GM19025 (cell line): ENCODE data around the gene SPRY1.

Experiments used
- ATAC-seq: cut with Tn5 transposase; IDR thresholded peaks from one replicate; pipeline ENCODE4 v1.9.1; 2021; ENCODE audit warnings: mild to moderate bottlenecking, low read depth, moderate library complexity; ENCODE audit not compliant: unreplicated experiment

The SPRY1 gene

GRCh38 chr4:123378794-123379193, 17.8 kb upstream of the SPRY1 start:
- no peak for ATAC-seq

- no peak for ATAC-seq
These were observed 17.2 kb upstream of the SPRY1 start for GRCh38 chr4:123379392-123379791.

GRCh38 chr4:123380728-123381716, 15.6 kb upstream of the SPRY1 start:
- ATAC-seq = peak; percentile 76

GRCh38 chr4:123381996-123382395, 14.6 kb upstream of the SPRY1 start:
- ATAC-seq = no peak

- ATAC-seq = no peak
These were observed 13.0 kb upstream of the SPRY1 start for GRCh38 chr4:123383566-123383965.

- ATAC-seq = no peak
These were observed 10.0 kb upstream of the SPRY1 start for GRCh38 chr4:123386609-123387008.

GRCh38 chr4:123390846-123391456, 5.6 kb upstream of the SPRY1 start:
- no peak for ATAC-seq

GRCh38 chr4:123393721-123394120, 2.9 kb upstream of the SPRY1 start:
- ATAC-seq = no peak

- ATAC-seq = peak; percentile 4
These were observed 810 bp downstream of the SPRY1 start for GRCh38 chr4:123397144-123398065.

- ATAC-seq = peak; percentile 69
These were observed 1.7 kb downstream of the SPRY1 start for GRCh38 chr4:123398066-123398852.

- peak; percentile 1 for ATAC-seq
These were observed 2.4 kb downstream of the SPRY1 start for GRCh38 chr4:123398853-123399626.

- ATAC-seq = no peak
These were observed 3.2 kb downstream of the SPRY1 start for GRCh38 chr4:123399627-123400358.

- ATAC-seq = no peak
These were observed 4.9 kb downstream of the SPRY1 start for GRCh38 chr4:123401271-123402120.

- ATAC-seq = no peak
These were observed 5.5 kb downstream of the SPRY1 start for GRCh38 chr4:123402121-123402465.

- no peak for ATAC-seq
These were observed 6.5 kb downstream of the SPRY1 start for GRCh38 chr4:123403080-123403604.

- no peak for ATAC-seq
These were observed 7.9 kb downstream of the SPRY1 start for GRCh38 chr4:123404533-123404932.

GRCh38 chr4:123405267-123405865, 8.8 kb downstream of the SPRY1 start:
- ATAC-seq = no peak
